ENCODE results near the gene CCDC87. TPM values are rescaled to one million over a fixed set of nuclear protein-coding genes. Genes with fewer than 3 reads are reported as not detected.

Gene CCDC87
- total and polyA plus RNA-seq, 2 of the 8 experiments (the other 6 are each of a cell fraction or from before 2014, with no cell fraction given): 0.32 to 0.99 TPM

- TF ChIP-seq E2F6 (IDR thresholded peaks at IDR 0.05): peak; percentile 44; the same call in 1 of the 2 replicates
Measured at GRCh38 chr11:66579017-66579606, 13.8 kb downstream of the CCDC87 start (continued).
